Daoy (cell line): Measurements from ENCODE around the gene PARVB. TPM values are rescaled to one million over a fixed set of nuclear protein-coding genes. Genes with fewer than 3 reads are reported as not detected.
"Not testable (repeated sequence)": the region's sequence is repeated elsewhere in the genome, so short reads cannot be mapped to it uniquely, and the experiment has no call there.

Experiments
- DNase-seq: peaks from one replicate; pipeline ENCODE4 v3.0.0-alpha.2; 2015; ENCODE audit warnings: low read depth
- total RNA-seq: library from RNA; depleted of rRNA; stranded (reverse); fragments of >200 nt; shearing (Covaris generic); gene quantifications from 2 replicates; pipeline ENCODE4 v1.2.3, GENCODE V29; 2014

The PARVB gene
- total RNA-seq, 1 experiment from 2014 or later, result 29.7 TPM

GRCh38 chr22:44051961-44052360 lies 27.9 kb downstream of the PARVB start:
- no peak for DNase-seq

GRCh38 chr22:44055805-44056204 lies 31.7 kb downstream of the PARVB start:
- DNase-seq, result no peak

- not testable (repeated sequence) for DNase-seq
Measured at GRCh38 chr22:44056649-44057048, 32.5 kb downstream of the PARVB start.

GRCh38 chr22:44057401-44057987 lies 33.4 kb downstream of the PARVB start:
- no peak for DNase-seq

- DNase-seq, result no peak
Measured at GRCh38 chr22:44063462-44064371, 39.6 kb downstream of the PARVB start.

GRCh38 chr22:44067033-44067432 lies 42.9 kb downstream of the PARVB start:
- no peak for DNase-seq

- no peak for DNase-seq
Measured at GRCh38 chr22:44067901-44068300, 43.8 kb downstream of the PARVB start.

GRCh38 chr22:44068422-44069191 lies 44.5 kb downstream of the PARVB start:
- no peak for DNase-seq

GRCh38 chr22:44070029-44070428 lies 45.9 kb downstream of the PARVB start:
- no peak for DNase-seq

GRCh38 chr22:44071781-44072326 lies 47.8 kb downstream of the PARVB start:
- DNase-seq, result no peak

- DNase-seq, result no peak
Measured at GRCh38 chr22:44074337-44074984, 50.4 kb downstream of the PARVB start.

- DNase-seq, result no peak
Measured at GRCh38 chr22:44075022-44075421, 50.9 kb downstream of the PARVB start.

GRCh38 chr22:44075670-44076069 lies 51.6 kb downstream of the PARVB start:
- no peak for DNase-seq

- DNase-seq, result no peak
Measured at GRCh38 chr22:44076825-44077224, 52.7 kb downstream of the PARVB start.

GRCh38 chr22:44080936-44081861 lies 57.1 kb downstream of the PARVB start:
- DNase-seq, result peak; percentile 62

GRCh38 chr22:44082801-44083200 lies 58.7 kb downstream of the PARVB start:
- no peak for DNase-seq

- no peak for DNase-seq
Measured at GRCh38 chr22:44084044-44084772, 60.1 kb downstream of the PARVB start.

GRCh38 chr22:44085743-44086270 lies 61.7 kb downstream of the PARVB start:
- DNase-seq, result peak; percentile 55

- no peak for DNase-seq
Measured at GRCh38 chr22:44086271-44087088, 62.4 kb downstream of the PARVB start.
